H1 (cell line): Measurements from ENCODE around the gene FCAR. TPM values are rescaled to one million over a fixed set of nuclear protein-coding genes. Genes with fewer than 3 reads are reported as not detected.

Source experiments
- ATF2 ChIP-seq: IDR thresholded peaks from 2 replicates; pipeline ENCODE4 v1.6.1; 2012; ENCODE audit warnings: low read length, inconsistent platforms
- JUN ChIP-seq: IDR thresholded peaks from 2 replicates; pipeline ENCODE4 v1.6.1; 2011; ENCODE audit warnings: low read depth, mild to moderate bottlenecking, improper control_type of control experiment, low read length
- POLR2A ChIP-seq, 2 experiments: IDR thresholded peaks; 1 replicate in 1 of 2; 2 replicates in 1 of 2; pipeline ENCODE4 v1.6.1; 2011; ENCODE audit warnings: low read depth in 2 of 2, low read length in 2 of 2, mild to moderate bottlenecking in 2 of 2; ENCODE audit errors: control extremely low read depth in 1 of 2
- polyA plus RNA-seq, 7 experiments: library from polyadenylated mRNA; depleted of rRNA in 3 of 7; stranded (reverse) in 5 of 7; unstranded in 2 of 7; fragments of >200 nt in 5 of 7; fragments of 200-250 nt in 2 of 7; gene quantifications; 1 replicate in 5 of 7; 2 replicates in 1 of 7; 4 replicates in 1 of 7; pipeline versions ENCODE4 v1.2.1 to v1.2.3, GENCODE V29; 2011 to 2013; ENCODE audit warnings: missing spikeins in 2 of 7, mixed read lengths in 2 of 7
- total RNA-seq: library from RNA; stranded (reverse); fragmentation: NEBNext Ultra II Directional; extraction: Animal tissue kit (Norgen Biotek cat#: 25700); gene quantifications from 2 replicates; pipeline ENCODE4 v1.2.1, GENCODE V29; 2021
- TF ChIP-seq, protein P1 (sequence below): fragments of 300-600 bp; sonication (generic); IDR thresholded peaks from 2 replicates; pipeline ENCODE4 v1.7.1; 2012; ENCODE audit warnings: low read length, moderate library complexity, mild to moderate bottlenecking, inconsistent platforms; ENCODE audit not compliant: insufficient replicate concordance

Gene FCAR
- total and polyA plus RNA-seq, 2 of the 8 experiments (the other 6 are each of a cell fraction or from before 2014, with no cell fraction given), result not detected

DNA sequence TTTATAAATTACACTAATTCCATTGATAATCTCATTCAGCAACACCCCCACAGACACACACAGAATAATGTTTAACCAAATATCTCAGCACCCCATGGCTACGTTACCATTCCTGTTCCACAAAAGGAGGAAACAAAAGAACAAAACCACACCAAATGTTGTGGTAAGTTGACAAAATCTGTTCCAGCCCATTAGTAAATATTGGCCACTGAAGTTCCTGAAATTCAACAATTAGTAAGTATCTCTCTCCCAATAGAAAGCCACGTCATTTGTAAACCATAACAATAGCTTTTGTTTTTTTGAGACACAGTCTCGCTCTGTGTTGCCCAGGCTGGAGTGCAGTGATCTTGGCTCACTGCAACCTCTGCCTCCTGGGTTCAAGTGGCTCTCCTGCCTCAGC, 2.3 kb upstream of the FCAR start (continued):
- TF ChIP-seq, protein P1, sequence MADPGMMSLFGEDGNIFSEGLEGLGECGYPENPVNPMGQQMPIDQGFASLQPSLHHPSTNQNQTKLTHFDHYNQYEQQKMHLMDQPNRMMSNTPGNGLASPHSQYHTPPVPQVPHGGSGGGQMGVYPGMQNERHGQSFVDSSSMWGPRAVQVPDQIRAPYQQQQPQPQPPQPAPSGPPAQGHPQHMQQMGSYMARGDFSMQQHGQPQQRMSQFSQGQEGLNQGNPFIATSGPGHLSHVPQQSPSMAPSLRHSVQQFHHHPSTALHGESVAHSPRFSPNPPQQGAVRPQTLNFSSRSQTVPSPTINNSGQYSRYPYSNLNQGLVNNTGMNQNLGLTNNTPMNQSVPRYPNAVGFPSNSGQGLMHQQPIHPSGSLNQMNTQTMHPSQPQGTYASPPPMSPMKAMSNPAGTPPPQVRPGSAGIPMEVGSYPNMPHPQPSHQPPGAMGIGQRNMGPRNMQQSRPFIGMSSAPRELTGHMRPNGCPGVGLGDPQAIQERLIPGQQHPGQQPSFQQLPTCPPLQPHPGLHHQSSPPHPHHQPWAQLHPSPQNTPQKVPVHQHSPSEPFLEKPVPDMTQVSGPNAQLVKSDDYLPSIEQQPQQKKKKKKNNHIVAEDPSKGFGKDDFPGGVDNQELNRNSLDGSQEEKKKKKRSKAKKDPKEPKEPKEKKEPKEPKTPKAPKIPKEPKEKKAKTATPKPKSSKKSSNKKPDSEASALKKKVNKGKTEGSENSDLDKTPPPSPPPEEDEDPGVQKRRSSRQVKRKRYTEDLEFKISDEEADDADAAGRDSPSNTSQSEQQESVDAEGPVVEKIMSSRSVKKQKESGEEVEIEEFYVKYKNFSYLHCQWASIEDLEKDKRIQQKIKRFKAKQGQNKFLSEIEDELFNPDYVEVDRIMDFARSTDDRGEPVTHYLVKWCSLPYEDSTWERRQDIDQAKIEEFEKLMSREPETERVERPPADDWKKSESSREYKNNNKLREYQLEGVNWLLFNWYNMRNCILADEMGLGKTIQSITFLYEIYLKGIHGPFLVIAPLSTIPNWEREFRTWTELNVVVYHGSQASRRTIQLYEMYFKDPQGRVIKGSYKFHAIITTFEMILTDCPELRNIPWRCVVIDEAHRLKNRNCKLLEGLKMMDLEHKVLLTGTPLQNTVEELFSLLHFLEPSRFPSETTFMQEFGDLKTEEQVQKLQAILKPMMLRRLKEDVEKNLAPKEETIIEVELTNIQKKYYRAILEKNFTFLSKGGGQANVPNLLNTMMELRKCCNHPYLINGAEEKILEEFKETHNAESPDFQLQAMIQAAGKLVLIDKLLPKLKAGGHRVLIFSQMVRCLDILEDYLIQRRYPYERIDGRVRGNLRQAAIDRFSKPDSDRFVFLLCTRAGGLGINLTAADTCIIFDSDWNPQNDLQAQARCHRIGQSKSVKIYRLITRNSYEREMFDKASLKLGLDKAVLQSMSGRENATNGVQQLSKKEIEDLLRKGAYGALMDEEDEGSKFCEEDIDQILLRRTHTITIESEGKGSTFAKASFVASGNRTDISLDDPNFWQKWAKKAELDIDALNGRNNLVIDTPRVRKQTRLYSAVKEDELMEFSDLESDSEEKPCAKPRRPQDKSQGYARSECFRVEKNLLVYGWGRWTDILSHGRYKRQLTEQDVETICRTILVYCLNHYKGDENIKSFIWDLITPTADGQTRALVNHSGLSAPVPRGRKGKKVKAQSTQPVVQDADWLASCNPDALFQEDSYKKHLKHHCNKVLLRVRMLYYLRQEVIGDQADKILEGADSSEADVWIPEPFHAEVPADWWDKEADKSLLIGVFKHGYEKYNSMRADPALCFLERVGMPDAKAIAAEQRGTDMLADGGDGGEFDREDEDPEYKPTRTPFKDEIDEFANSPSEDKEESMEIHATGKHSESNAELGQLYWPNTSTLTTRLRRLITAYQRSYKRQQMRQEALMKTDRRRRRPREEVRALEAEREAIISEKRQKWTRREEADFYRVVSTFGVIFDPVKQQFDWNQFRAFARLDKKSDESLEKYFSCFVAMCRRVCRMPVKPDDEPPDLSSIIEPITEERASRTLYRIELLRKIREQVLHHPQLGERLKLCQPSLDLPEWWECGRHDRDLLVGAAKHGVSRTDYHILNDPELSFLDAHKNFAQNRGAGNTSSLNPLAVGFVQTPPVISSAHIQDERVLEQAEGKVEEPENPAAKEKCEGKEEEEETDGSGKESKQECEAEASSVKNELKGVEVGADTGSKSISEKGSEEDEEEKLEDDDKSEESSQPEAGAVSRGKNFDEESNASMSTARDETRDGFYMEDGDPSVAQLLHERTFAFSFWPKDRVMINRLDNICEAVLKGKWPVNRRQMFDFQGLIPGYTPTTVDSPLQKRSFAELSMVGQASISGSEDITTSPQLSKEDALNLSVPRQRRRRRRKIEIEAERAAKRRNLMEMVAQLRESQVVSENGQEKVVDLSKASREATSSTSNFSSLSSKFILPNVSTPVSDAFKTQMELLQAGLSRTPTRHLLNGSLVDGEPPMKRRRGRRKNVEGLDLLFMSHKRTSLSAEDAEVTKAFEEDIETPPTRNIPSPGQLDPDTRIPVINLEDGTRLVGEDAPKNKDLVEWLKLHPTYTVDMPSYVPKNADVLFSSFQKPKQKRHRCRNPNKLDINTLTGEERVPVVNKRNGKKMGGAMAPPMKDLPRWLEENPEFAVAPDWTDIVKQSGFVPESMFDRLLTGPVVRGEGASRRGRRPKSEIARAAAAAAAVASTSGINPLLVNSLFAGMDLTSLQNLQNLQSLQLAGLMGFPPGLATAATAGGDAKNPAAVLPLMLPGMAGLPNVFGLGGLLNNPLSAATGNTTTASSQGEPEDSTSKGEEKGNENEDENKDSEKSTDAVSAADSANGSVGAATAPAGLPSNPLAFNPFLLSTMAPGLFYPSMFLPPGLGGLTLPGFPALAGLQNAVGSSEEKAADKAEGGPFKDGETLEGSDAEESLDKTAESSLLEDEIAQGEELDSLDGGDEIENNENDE, result no peak
- TF ChIP-seq ATF2 (no peak), POLR2A (IDR thresholded peaks at IDR 0.05; ENCODE audit: control extremely low read depth in 1 of 2, low read depth in 2 of 2, low read length in 2 of 2) (no peak), JUN (no peak)
- TF ChIP-seq, all 59 proteins: peak for 0
